HG02938 (cell line): ENCODE data around the gene MYO1E.
"Not testable (repeated sequence)": the region's sequence is repeated elsewhere in the genome, so short reads cannot be mapped to it uniquely, and the experiment has no call there.

Experiments used
- ATAC-seq: cut with Tn5 transposase; IDR thresholded peaks from one replicate; pipeline ENCODE4 v1.9.1; 2021; ENCODE audit warnings: mild to moderate bottlenecking, moderate library complexity; ENCODE audit not compliant: unreplicated experiment

Gene MYO1E

GRCh38 chr15:59388670-59389069, 16.0 kb upstream of the MYO1E start:
- no peak for ATAC-seq

- not testable (repeated sequence) for ATAC-seq
These were observed 14.7 kb upstream of the MYO1E start for GRCh38 chr15:59387196-59387878.

GRCh38 chr15:59385171-59385570, 12.5 kb upstream of the MYO1E start:
- ATAC-seq: no peak

- ATAC-seq: peak; percentile 49
These were observed 11.8 kb upstream of the MYO1E start for GRCh38 chr15:59384507-59384906.

GRCh38 chr15:59380902-59381610, 8.4 kb upstream of the MYO1E start:
- no peak for ATAC-seq

- no peak for ATAC-seq
These were observed 6.9 kb upstream of the MYO1E start for GRCh38 chr15:59379531-59379930.

GRCh38 chr15:59378855-59379254, 6.2 kb upstream of the MYO1E start:
- no peak for ATAC-seq

- no peak for ATAC-seq
These were observed 5.3 kb upstream of the MYO1E start for GRCh38 chr15:59377924-59378323.

- ATAC-seq: no peak
These were observed 4.1 kb upstream of the MYO1E start for GRCh38 chr15:59376733-59377132.

- no peak for ATAC-seq
These were observed 544 bp upstream of the MYO1E start for GRCh38 chr15:59373215-59373614.

GRCh38 chr15:59371458-59372351, 966 bp downstream of the MYO1E start:
- ATAC-seq: no peak

GRCh38 chr15:59369597-59369996, 3.1 kb downstream of the MYO1E start:
- ATAC-seq: no peak

GRCh38 chr15:59367022-59367451, 5.6 kb downstream of the MYO1E start:
- ATAC-seq: no peak

- ATAC-seq: no peak
These were observed 6.2 kb downstream of the MYO1E start for GRCh38 chr15:59366333-59367021.

GRCh38 chr15:59364248-59364647, 8.4 kb downstream of the MYO1E start:
- no peak for ATAC-seq

- no peak for ATAC-seq
These were observed 10.3 kb downstream of the MYO1E start for GRCh38 chr15:59362331-59362730.

- ATAC-seq: no peak
These were observed 11.8 kb downstream of the MYO1E start for GRCh38 chr15:59360896-59361295.

GRCh38 chr15:59360305-59360704, 12.4 kb downstream of the MYO1E start:
- ATAC-seq: no peak

- ATAC-seq: no peak
These were observed 16.9 kb downstream of the MYO1E start for GRCh38 chr15:59355730-59356129.

- ATAC-seq: no peak
These were observed 18.1 kb downstream of the MYO1E start for GRCh38 chr15:59354417-59355031.
